ENCODE data around the gene KCNMB4. TPM values are rescaled to one million over a fixed set of nuclear protein-coding genes. Genes with fewer than 3 reads are reported as not detected.
"Not testable (repeated sequence)": the region's sequence is repeated elsewhere in the genome, so short reads cannot be mapped to it uniquely, and the experiment has no call there.

Gene KCNMB4
- total and polyA plus RNA-seq, 9 donors: 8.2 to 30.3 (median 13.6) TPM

- peaks cover 16% of the 10 kb centered on the region for H3K27me3 ChIP-seq (ENCODE audit: control insufficient read depth, insufficient read depth, low read length)
- DNase-seq: peak; percentile 36
- H3K9me3 ChIP-seq (replicated peaks; ENCODE audit: control insufficient read depth, low read depth, low read length): no peaks in the 10 kb centered on the region
- H3K36me3 ChIP-seq (ENCODE audit: control insufficient read depth, insufficient read depth, low read length): peaks cover 2% of the 10 kb centered on the region
- H3K4me3 ChIP-seq (ENCODE audit: low read length): peak overlapping the region; percentile 92
- 0% methylated on average over 10 of the region's 21 CpGs for WGBS (ENCODE audit: insufficient coverage)
- H3K4me1 ChIP-seq (ENCODE audit: control insufficient read depth, insufficient read depth, low read length): peaks cover 6% of the 10 kb centered on the region
- peak overlapping the region; percentile 67 for H3K27ac ChIP-seq (ENCODE audit: low read length)
These were observed 1.4 kb downstream of the KCNMB4 start for GRCh38 chr12:70367258-70368141.

- Histone ChIP-seq H3K9me3 (replicated peaks; ENCODE audit: control insufficient read depth, low read depth, low read length) (no peaks in the 10 kb centered on the region), H3K36me3 (ENCODE audit: control insufficient read depth, insufficient read depth, low read length) (peaks cover 6% of the 10 kb centered on the region), H3K4me3 (ENCODE audit: low read length) (no peak overlapping the region), H3K27ac (ENCODE audit: low read length) (no peak overlapping the region), H3K4me1 (ENCODE audit: control insufficient read depth, insufficient read depth, low read length) (no peaks in the 10 kb centered on the region), H3K27me3 (ENCODE audit: control insufficient read depth, insufficient read depth, low read length) (no peaks in the 10 kb centered on the region)
- DNase-seq: no peak
- WGBS (ENCODE audit: insufficient coverage): 93% methylated on average over 1 of the region's 3 CpGs
These were observed 6.8 kb downstream of the KCNMB4 start for GRCh38 chr12:70372881-70373280.

GRCh38 chr12:70379846-70380245, 13.8 kb downstream of the KCNMB4 start:
- no peak overlapping the region for H3K4me3 ChIP-seq (ENCODE audit: low read length)
- WGBS (ENCODE audit: insufficient coverage): no CpG with 5 or more reads among the region's 1 CpG
- H3K27me3 ChIP-seq (ENCODE audit: control insufficient read depth, insufficient read depth, low read length): no peaks in the 10 kb centered on the region
- peaks cover 6% of the 10 kb centered on the region for H3K9me3 ChIP-seq (replicated peaks; ENCODE audit: control insufficient read depth, low read depth, low read length)
- no peak overlapping the region for H3K27ac ChIP-seq (ENCODE audit: low read length)
- no peak for DNase-seq
- peaks cover 2% of the 10 kb centered on the region for H3K36me3 ChIP-seq (ENCODE audit: control insufficient read depth, insufficient read depth, low read length)
- H3K4me1 ChIP-seq (ENCODE audit: control insufficient read depth, insufficient read depth, low read length): no peaks in the 10 kb centered on the region

- Histone ChIP-seq H3K4me1 (ENCODE audit: control insufficient read depth, insufficient read depth, low read length) (no peaks in the 10 kb centered on the region), H3K9me3 (replicated peaks; ENCODE audit: control insufficient read depth, low read depth, low read length) (peaks cover 9% of the 10 kb centered on the region), H3K27ac (ENCODE audit: low read length) (no peak overlapping the region), H3K27me3 (ENCODE audit: control insufficient read depth, insufficient read depth, low read length) (no peaks in the 10 kb centered on the region), H3K4me3 (ENCODE audit: low read length) (no peak overlapping the region), H3K36me3 (ENCODE audit: control insufficient read depth, insufficient read depth, low read length) (no peaks in the 10 kb centered on the region)
- 89% methylated on average over 3 of the region's 4 CpGs for WGBS (ENCODE audit: insufficient coverage)
- DNase-seq: no peak
These were observed 17.4 kb downstream of the KCNMB4 start for GRCh38 chr12:70383484-70383883.

GRCh38 chr12:70383886-70384285, 17.8 kb downstream of the KCNMB4 start:
- no peak for DNase-seq
- WGBS (ENCODE audit: insufficient coverage): no CpG with 5 or more reads among the region's 3 CpGs
- no peaks in the 10 kb centered on the region for H3K27me3 ChIP-seq (ENCODE audit: control insufficient read depth, insufficient read depth, low read length)
- no peaks in the 10 kb centered on the region for H3K36me3 ChIP-seq (ENCODE audit: control insufficient read depth, insufficient read depth, low read length)
- no peak overlapping the region for H3K27ac ChIP-seq (ENCODE audit: low read length)
- no peak overlapping the region for H3K4me3 ChIP-seq (ENCODE audit: low read length)
- no peaks in the 10 kb centered on the region for H3K4me1 ChIP-seq (ENCODE audit: control insufficient read depth, insufficient read depth, low read length)
- peaks cover 6% of the 10 kb centered on the region for H3K9me3 ChIP-seq (replicated peaks; ENCODE audit: control insufficient read depth, low read depth, low read length)

GRCh38 chr12:70386771-70387170, 20.7 kb downstream of the KCNMB4 start:
- Histone ChIP-seq H3K27me3 (ENCODE audit: control insufficient read depth, insufficient read depth, low read length) (no peaks in the 10 kb centered on the region), H3K4me1 (ENCODE audit: control insufficient read depth, insufficient read depth, low read length) (no peaks in the 10 kb centered on the region), H3K27ac (ENCODE audit: low read length) (no peak overlapping the region), H3K9me3 (replicated peaks; ENCODE audit: control insufficient read depth, low read depth, low read length) (peaks cover 10% of the 10 kb centered on the region), H3K4me3 (ENCODE audit: low read length) (no peak overlapping the region), H3K36me3 (ENCODE audit: control insufficient read depth, insufficient read depth, low read length) (peaks cover 3% of the 10 kb centered on the region)
- DNase-seq: no peak
- WGBS (ENCODE audit: insufficient coverage): no CpG with 5 or more reads among the region's 1 CpG

- Histone ChIP-seq H3K36me3 (ENCODE audit: control insufficient read depth, insufficient read depth, low read length) (peaks cover 3% of the 10 kb centered on the region), H3K27ac (ENCODE audit: low read length) (no peak overlapping the region), H3K4me3 (ENCODE audit: low read length) (no peak overlapping the region), H3K9me3 (replicated peaks; ENCODE audit: control insufficient read depth, low read depth, low read length) (peaks cover 10% of the 10 kb centered on the region), H3K27me3 (ENCODE audit: control insufficient read depth, insufficient read depth, low read length) (no peaks in the 10 kb centered on the region), H3K4me1 (ENCODE audit: control insufficient read depth, insufficient read depth, low read length) (no peaks in the 10 kb centered on the region)
- WGBS (ENCODE audit: insufficient coverage): 89% methylated on average over 1 of the region's 2 CpGs
- no peak for DNase-seq
These were observed 23.6 kb downstream of the KCNMB4 start for GRCh38 chr12:70389678-70390077.

- WGBS (ENCODE audit: insufficient coverage): 67% methylated on average over 1 of the region's 1 CpG
- H3K27ac ChIP-seq (ENCODE audit: low read length); DNase-seq; H3K9me3 ChIP-seq (replicated peaks; ENCODE audit: control insufficient read depth, low read depth, low read length); H3K4me3 ChIP-seq (ENCODE audit: low read length); H3K4me1 ChIP-seq (ENCODE audit: control insufficient read depth, insufficient read depth, low read length); H3K36me3 ChIP-seq (ENCODE audit: control insufficient read depth, insufficient read depth, low read length); H3K27me3 ChIP-seq (ENCODE audit: control insufficient read depth, insufficient read depth, low read length): not testable (repeated sequence)
These were observed 26.5 kb downstream of the KCNMB4 start for GRCh38 chr12:70392631-70393030.

GRCh38 chr12:70393787-70394499, 27.9 kb downstream of the KCNMB4 start:
- H3K36me3 ChIP-seq (ENCODE audit: control insufficient read depth, insufficient read depth, low read length): peaks cover 3% of the 10 kb centered on the region
- peaks cover 7% of the 10 kb centered on the region for H3K9me3 ChIP-seq (replicated peaks; ENCODE audit: control insufficient read depth, low read depth, low read length)
- H3K4me3 ChIP-seq (ENCODE audit: low read length): no peak overlapping the region
- no peaks in the 10 kb centered on the region for H3K27me3 ChIP-seq (ENCODE audit: control insufficient read depth, insufficient read depth, low read length)
- H3K27ac ChIP-seq (ENCODE audit: low read length): no peak overlapping the region
- H3K4me1 ChIP-seq (ENCODE audit: control insufficient read depth, insufficient read depth, low read length): no peaks in the 10 kb centered on the region
- DNase-seq: no peak
- 83% methylated on average over 1 of the region's 2 CpGs for WGBS (ENCODE audit: insufficient coverage)

GRCh38 chr12:70398002-70398401, 31.9 kb downstream of the KCNMB4 start:
- DNase-seq: no peak
- H3K27me3 ChIP-seq (ENCODE audit: control insufficient read depth, insufficient read depth, low read length): no peaks in the 10 kb centered on the region
- peaks cover 12% of the 10 kb centered on the region for H3K36me3 ChIP-seq (ENCODE audit: control insufficient read depth, insufficient read depth, low read length)
- no peak overlapping the region for H3K4me3 ChIP-seq (ENCODE audit: low read length)
- H3K4me1 ChIP-seq (ENCODE audit: control insufficient read depth, insufficient read depth, low read length): no peaks in the 10 kb centered on the region
- H3K9me3 ChIP-seq (replicated peaks; ENCODE audit: control insufficient read depth, low read depth, low read length): no peaks in the 10 kb centered on the region
- no peak overlapping the region for H3K27ac ChIP-seq (ENCODE audit: low read length)

Data from muscle of leg (tissue), 11 donors.